SK-N-MC (cell line): ENCODE data around the gene FOXP4.

Source experiments
- EZH2 ChIP-seq: fragments of 200-600 bp; sonication (generic); IDR thresholded peaks from one replicate; pipeline ENCODE4 v1.6.1; 2017; ENCODE audit warnings: antibody characterized with exemption
- FOXP2 ChIP-seq: optimal IDR thresholded peaks from 2 replicates; pipeline ENCODE3; 2011; ENCODE audit warnings: mild to moderate bottlenecking, moderate library complexity; ENCODE audit not compliant: insufficient read depth; ENCODE audit errors: extremely low read length, control extremely low read depth
- POLR2AphosphoS5 ChIP-seq: IDR thresholded peaks from 2 replicates; pipeline ENCODE4 v1.6.1; 2012; ENCODE audit warnings: mild to moderate bottlenecking, low read depth, low read length, borderline replicate concordance

DNA sequence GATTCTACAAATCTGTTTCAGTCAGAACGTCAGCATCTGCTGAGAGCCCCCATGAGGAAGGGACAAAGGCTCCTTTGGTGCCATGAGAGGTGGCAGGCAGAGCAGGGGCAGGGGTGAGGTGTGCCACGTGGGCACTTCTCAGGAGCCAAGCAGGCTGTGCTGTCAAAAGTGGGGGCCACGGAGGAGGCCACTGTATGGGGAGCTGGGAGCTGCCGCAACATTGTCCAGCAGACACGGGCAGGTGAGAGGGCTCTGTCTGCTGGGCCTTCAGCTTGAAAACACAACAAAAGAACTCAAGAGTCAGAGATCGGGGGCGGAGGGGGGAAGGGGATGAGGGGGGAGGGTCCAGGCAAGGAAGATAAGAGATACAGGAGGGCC lies 21.6 kb upstream of the FOXP4 start:
- TF ChIP-seq EZH2 (no peak), POLR2AphosphoS5 (no peak), FOXP2 (no peak)
